ENCODE data around the gene N4BP2L2. TPM values are rescaled to one million over a fixed set of nuclear protein-coding genes. Genes with fewer than 3 reads are reported as not detected.
A peak's percentile ranks its signal among the peaks of the same experiment; 100 is the strongest.

N4BP2L2 gene
- total and polyA plus RNA-seq, 9 of the 15 experiments (the other 6 are each of a cell fraction or from before 2014, with no cell fraction given) = 33.9 to 76.4 (median 48.7) TPM

DNA sequence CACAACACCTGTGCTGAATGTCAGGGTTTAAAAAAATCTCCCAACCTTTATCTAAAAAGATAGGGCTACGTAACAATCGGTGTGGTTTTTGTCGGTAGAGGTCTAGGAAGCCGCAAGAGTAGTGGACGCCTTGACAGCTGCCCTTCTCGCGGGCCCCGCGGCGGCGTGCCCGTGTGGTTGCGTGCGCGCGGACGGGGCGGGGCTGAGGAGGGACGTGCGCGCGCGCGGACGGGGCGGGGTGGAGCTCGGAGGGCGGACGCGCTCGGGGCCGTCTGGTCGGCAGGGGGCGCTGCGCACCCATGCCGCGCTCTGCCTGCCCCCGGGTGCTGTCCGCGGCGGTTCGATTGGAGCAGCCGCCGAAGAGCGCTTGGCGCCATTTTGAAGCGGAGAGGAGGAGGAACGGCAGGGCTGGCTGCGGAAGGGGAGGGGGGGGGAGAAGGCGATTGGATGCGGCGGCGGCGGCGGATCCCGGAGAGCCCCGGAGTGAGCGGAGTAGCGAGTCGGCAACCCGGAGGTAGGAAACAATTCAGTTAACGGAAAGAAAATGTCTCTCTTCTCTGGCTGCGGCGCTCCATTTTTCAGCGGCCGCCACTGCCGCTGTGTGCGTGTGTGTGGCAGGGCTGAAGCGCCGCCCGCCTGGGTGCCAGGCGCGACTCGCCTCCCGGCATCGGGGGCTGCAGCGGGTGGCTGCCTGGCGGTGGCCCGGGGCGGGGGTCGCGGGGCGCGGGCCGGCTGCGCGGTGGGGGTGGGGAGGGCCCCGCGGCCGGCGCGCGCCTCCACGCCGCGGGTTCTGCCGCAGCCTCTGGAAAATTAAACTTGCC is 47.7 kb upstream of the N4BP2L2 start, which contains the start of gene PDS5B (continued):
- TF ChIP-seq, protein P1, sequence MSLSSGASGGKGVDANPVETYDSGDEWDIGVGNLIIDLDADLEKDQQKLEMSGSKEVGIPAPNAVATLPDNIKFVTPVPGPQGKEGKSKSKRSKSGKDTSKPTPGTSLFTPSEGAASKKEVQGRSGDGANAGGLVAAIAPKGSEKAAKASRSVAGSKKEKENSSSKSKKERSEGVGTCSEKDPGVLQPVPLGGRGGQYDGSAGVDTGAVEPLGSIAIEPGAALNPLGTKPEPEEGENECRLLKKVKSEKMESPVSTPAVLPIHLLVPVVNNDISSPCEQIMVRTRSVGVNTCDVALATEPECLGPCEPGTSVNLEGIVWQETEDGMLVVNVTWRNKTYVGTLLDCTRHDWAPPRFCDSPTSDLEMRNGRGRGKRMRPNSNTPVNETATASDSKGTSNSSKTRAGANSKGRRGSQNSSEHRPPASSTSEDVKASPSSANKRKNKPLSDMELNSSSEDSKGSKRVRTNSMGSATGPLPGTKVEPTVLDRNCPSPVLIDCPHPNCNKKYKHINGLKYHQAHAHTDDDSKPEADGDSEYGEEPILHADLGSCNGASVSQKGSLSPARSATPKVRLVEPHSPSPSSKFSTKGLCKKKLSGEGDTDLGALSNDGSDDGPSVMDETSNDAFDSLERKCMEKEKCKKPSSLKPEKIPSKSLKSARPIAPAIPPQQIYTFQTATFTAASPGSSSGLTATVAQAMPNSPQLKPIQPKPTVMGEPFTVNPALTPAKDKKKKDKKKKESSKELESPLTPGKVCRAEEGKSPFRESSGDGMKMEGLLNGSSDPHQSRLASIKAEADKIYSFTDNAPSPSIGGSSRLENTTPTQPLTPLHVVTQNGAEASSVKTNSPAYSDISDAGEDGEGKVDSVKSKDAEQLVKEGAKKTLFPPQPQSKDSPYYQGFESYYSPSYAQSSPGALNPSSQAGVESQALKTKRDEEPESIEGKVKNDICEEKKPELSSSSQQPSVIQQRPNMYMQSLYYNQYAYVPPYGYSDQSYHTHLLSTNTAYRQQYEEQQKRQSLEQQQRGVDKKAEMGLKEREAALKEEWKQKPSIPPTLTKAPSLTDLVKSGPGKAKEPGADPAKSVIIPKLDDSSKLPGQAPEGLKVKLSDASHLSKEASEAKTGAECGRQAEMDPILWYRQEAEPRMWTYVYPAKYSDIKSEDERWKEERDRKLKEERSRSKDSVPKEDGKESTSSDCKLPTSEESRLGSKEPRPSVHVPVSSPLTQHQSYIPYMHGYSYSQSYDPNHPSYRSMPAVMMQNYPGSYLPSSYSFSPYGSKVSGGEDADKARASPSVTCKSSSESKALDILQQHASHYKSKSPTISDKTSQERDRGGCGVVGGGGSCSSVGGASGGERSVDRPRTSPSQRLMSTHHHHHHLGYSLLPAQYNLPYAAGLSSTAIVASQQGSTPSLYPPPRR (CRISPR knock-in tag; IDR thresholded peaks at IDR 0.05; ENCODE audit: borderline replicate concordance) = no peak
- TF ChIP-seq NELFE (IDR thresholded peaks at IDR 0.05; ENCODE audit: insufficient read depth, insufficient read length) = no peak
- no peak for TF ChIP-seq ZNF133 (CRISPR knock-in tag; IDR thresholded peaks at IDR 0.05)
- no peak for TF ChIP-seq ZNF12 (CRISPR knock-in tag; IDR thresholded peaks at IDR 0.05)
- TF ChIP-seq KAT8 (IDR thresholded peaks at IDR 0.05; ENCODE audit: low read depth) = no peak
- peak; percentile 60; the same call in 1 of the 2 replicates for TF ChIP-seq ZNF197 (CRISPR knock-in tag; IDR thresholded peaks at IDR 0.05; ENCODE audit: low read depth)
- 0 out of 2 replicates have a peak, but pooled peaks have one; percentile 35 for TF ChIP-seq GATAD2B (IDR thresholded peaks at IDR 0.05; ENCODE audit: borderline replicate concordance)
- 0 out of 2 replicates have a peak, but pooled peaks have one; percentile 25 for TF ChIP-seq ZNF592 (IDR thresholded peaks at IDR 0.05)
- TF ChIP-seq PTBP1 (IDR thresholded peaks at IDR 0.05; ENCODE audit: low read depth, low read length) = no peak
- TF ChIP-seq ZKSCAN1 (IDR thresholded peaks at IDR 0.05; ENCODE audit: low read depth, low read length) = no peak
- TF ChIP-seq SMARCA4 (IDR thresholded peaks at IDR 0.05) = no peak
- no peak for TF ChIP-seq SMARCC2 (IDR thresholded peaks at IDR 0.05; ENCODE audit: low read depth)
- no peak for TF ChIP-seq NFIX (CRISPR knock-in tag; IDR thresholded peaks at IDR 0.05; ENCODE audit: low read depth)
- TF ChIP-seq ZNF655 (CRISPR knock-in tag; IDR thresholded peaks at IDR 0.05) = no peak
- TF ChIP-seq KDM1A (IDR thresholded peaks at IDR 0.05) = no peak
- 0 out of 2 replicates have a peak, but pooled peaks have one; percentile 19 for TF ChIP-seq CC2D1A (IDR thresholded peaks at IDR 0.05)
- TF ChIP-seq, protein P2, sequence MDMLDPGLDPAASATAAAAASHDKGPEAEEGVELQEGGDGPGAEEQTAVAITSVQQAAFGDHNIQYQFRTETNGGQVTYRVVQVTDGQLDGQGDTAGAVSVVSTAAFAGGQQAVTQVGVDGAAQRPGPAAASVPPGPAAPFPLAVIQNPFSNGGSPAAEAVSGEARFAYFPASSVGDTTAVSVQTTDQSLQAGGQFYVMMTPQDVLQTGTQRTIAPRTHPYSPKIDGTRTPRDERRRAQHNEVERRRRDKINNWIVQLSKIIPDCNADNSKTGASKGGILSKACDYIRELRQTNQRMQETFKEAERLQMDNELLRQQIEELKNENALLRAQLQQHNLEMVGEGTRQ (CRISPR knock-in tag; IDR thresholded peaks at IDR 0.05) = no peak
